IgD-negative memory B cell (primary cell): ENCODE data around the gene ZNF398. TPM values are rescaled to one million over a fixed set of nuclear protein-coding genes. Genes with fewer than 3 reads are reported as not detected.
"Not testable (repeated sequence)": the region's sequence is repeated elsewhere in the genome, so short reads cannot be mapped to it uniquely, and the experiment has no call there.

ENCODE experiments used
- H3K27ac Mint-ChIP-seq, 3 donors: one replicate each; pipeline ENCODE4 v1.8.0; 2020 to 2022; ENCODE audit warnings: mild to moderate bottlenecking in 3 of 3, mixed read lengths in 3 of 3, moderate library complexity in 1 of 3
- H3K27me3 Mint-ChIP-seq: one replicate; pipeline ENCODE4 v1.8.0; 2021; ENCODE audit warnings: mixed read lengths
- H3K36me3 Mint-ChIP-seq: one replicate; pipeline ENCODE4 v1.8.0; 2020; ENCODE audit warnings: mild to moderate bottlenecking, mixed read lengths
- H3K4me1 Mint-ChIP-seq, 3 donors: one replicate each; pipeline ENCODE4 v1.8.0; 2020 to 2022; ENCODE audit warnings: mixed read lengths in 3 of 3, mild to moderate bottlenecking in 1 of 3
- H3K4me3 Mint-ChIP-seq, 4 donors: one replicate each; pipeline ENCODE4 v1.8.0; 2020 to 2022; ENCODE audit warnings: mild to moderate bottlenecking in 4 of 4, mixed read lengths in 4 of 4, moderate library complexity in 3 of 4
- H3K9me3 Mint-ChIP-seq, 3 donors: one replicate each; pipeline ENCODE4 v1.8.0; 2020 to 2021; ENCODE audit warnings: mixed read lengths in 3 of 3, mild to moderate bottlenecking in 1 of 3
- polyA plus RNA-seq: library from polyadenylated mRNA; unstranded; fragments of 300-500 nt; fragmentation: Illumina TruSeq; gene quantifications from one replicate; pipeline ENCODE4 v1.2.3, GENCODE V29; 2021

ZNF398 gene
- polyA plus RNA-seq, 1 donor from 2014 or later, result 13.2 TPM

GRCh38 chr7:149136118-149136517 is 11.1 kb upstream of the ZNF398 start:
- no peak overlapping the region for H3K27ac Mint-ChIP-seq
- no peaks in the 10 kb centered on the region for H3K4me1 Mint-ChIP-seq

GRCh38 chr7:149140831-149141230 is 6.4 kb upstream of the ZNF398 start:
- Mint-ChIP-seq H3K27ac (no peak overlapping the region), H3K27me3 (no peaks in the 10 kb centered on the region), H3K36me3 (peaks cover 1% of the 10 kb centered on the region), H3K4me1 (peaks cover 6 to 14% (median 10%) of the 10 kb centered on the region in 3 donors), H3K9me3 (no peaks in the 10 kb centered on the region), H3K4me3 (no peak overlapping the region)

More at GRCh38 chr7:149136118-149136517, 11.1 kb upstream of the ZNF398 start:
- Mint-ChIP-seq H3K9me3 (no peaks in the 10 kb centered on the region), H3K36me3 (peaks cover 3% of the 10 kb centered on the region), H3K27me3 (no peaks in the 10 kb centered on the region), H3K4me3 (no peak overlapping the region)

GRCh38 chr7:149141893-149142292 is 5.4 kb upstream of the ZNF398 start:
- Mint-ChIP-seq H3K27me3 (no peaks in the 10 kb centered on the region), H3K27ac (no peak overlapping the region), H3K4me3 (no peak overlapping the region), H3K9me3 (no peaks in the 10 kb centered on the region), H3K4me1 (peaks cover 13 to 18% (median 13%) of the 10 kb centered on the region in 3 donors), H3K36me3 (peaks cover 1% of the 10 kb centered on the region)

DNA sequence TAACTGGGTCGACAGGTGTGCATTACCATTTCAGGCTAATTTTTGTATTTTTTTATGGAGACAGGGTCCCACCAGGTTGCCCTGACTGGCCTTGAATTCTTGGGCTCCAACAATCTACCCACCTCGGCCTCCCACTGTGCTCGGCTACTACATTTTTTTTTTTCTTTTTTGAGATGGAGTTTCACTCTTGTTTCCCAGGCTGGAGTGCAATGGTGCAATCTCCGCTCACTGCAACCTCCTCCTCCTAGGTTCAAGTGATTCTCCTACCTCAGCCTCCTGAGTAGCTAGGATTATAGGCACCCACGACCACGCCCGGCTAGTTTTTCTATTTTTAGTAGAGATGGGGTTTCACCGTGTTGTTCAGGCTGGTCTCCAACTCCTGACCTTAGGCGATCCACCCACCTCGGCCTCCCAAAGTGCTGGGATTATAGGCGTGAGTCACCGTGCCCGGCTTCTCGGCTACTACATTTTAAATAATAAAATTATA is 2.8 kb upstream of the ZNF398 start:
- H3K36me3 Mint-ChIP-seq, H3K27me3 Mint-ChIP-seq, H3K9me3 Mint-ChIP-seq: not testable (repeated sequence)
- Mint-ChIP-seq H3K4me1 (peaks cover 16 to 22% (median 20%) of the 10 kb centered on the region in 3 donors), H3K27ac (peak overlapping the region in 1 of 3 donors; percentile 12), H3K4me3 (peak overlapping the region in 1 of 4 donors; percentile 38)

DNA sequence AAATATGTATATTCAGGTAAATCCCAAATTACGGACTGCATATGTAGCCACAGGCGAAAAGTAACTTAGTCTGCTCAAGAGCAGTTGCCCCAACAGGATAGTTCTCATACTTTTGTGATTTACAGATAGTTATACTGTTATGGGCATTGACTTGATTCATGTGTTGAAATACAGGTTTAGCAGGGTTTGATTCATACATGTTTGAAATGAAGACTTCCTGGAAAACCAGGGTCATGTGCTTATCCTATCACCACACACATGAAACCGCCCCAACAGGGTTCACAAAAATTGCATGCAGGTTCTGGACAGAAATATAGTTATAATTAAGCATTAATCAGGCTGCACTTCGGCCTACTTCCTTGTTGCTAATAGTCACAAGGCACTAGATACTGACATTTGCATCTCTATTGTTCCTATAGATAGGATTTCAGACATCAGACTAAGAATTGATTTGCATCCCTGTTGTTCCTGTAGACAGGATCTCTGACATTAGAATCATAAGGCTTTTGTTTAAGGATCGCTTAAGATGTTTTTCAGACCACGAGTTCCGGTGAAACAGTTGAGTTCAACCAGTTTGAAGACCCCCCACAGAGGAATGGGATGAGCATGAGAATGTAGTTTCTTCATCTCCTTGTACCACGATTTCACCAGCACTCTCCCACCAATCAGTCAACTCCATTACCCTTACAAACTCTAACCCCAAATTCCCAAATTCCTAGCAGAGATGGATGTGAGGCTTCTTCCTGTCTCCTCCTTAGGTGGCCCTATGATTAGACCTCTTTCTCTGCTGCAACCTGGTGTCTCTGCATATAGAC is 2.0 kb upstream of the ZNF398 start:
- peak overlapping the region; percentile 95 to 99 (median 98) for H3K4me3 Mint-ChIP-seq
- H3K27me3 Mint-ChIP-seq, result no peaks in the 10 kb centered on the region
- H3K9me3 Mint-ChIP-seq, result no peaks in the 10 kb centered on the region
- H3K36me3 Mint-ChIP-seq, result peaks cover 1% of the 10 kb centered on the region
- H3K4me1 Mint-ChIP-seq, result peaks cover 16 to 25% (median 24%) of the 10 kb centered on the region in 3 donors
- peak overlapping the region; percentile 90 to 93 (median 90) for H3K27ac Mint-ChIP-seq

- H3K27ac Mint-ChIP-seq, result peak overlapping the region; percentile 74 to 90 (median 90)
- H3K36me3 Mint-ChIP-seq, result no peaks in the 10 kb centered on the region
- H3K4me3 Mint-ChIP-seq, result peak overlapping the region; percentile 90 to 99 (median 96)
- peaks cover 21 to 26% (median 24%) of the 10 kb centered on the region in 3 donors for H3K4me1 Mint-ChIP-seq
- no peaks in the 10 kb centered on the region for H3K27me3 Mint-ChIP-seq
- H3K9me3 Mint-ChIP-seq, result no peaks in the 10 kb centered on the region
Observed at GRCh38 chr7:149147752-149148653, 750 bp downstream of the ZNF398 start.

DNA sequence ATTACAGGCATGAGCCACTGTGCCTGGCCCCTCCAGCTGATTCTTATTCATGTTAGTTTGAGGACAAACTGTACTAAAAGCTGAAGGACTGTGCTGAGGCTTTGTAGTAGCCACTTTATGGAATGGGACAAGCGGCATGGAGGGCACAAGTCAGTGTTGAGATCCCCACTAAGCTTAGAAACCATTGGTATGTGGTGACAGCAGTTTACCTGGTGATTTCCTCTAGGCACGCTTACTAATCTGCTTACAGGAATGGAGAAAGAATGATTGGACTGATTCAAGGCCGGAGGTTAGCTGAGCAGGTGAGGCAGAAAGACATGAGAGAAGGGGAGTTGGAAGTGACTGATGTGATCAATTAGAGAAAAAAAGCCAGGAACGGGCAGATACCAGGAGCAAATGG is 3.7 kb downstream of the ZNF398 start:
- Mint-ChIP-seq H3K36me3 (peaks cover 5% of the 10 kb centered on the region), H3K27me3 (no peaks in the 10 kb centered on the region), H3K27ac (peak overlapping the region in 1 of 3 donors; percentile 82), H3K4me3 (peak overlapping the region in 1 of 4 donors; percentile 79), H3K9me3 (peaks cover 0 to 1% (median 0%) of the 10 kb centered on the region in 3 donors), H3K4me1 (peaks cover 17 to 22% (median 17%) of the 10 kb centered on the region in 3 donors)

- Mint-ChIP-seq H3K36me3 (peaks cover 10% of the 10 kb centered on the region), H3K9me3 (peaks cover 0 to 2% (median 0%) of the 10 kb centered on the region in 3 donors), H3K4me3 (no peak overlapping the region), H3K27me3 (no peaks in the 10 kb centered on the region), H3K27ac (no peak overlapping the region), H3K4me1 (peaks cover 12 to 23% (median 16%) of the 10 kb centered on the region in 3 donors)
Observed at GRCh38 chr7:149153346-149153745, 6.1 kb downstream of the ZNF398 start.

DNA sequence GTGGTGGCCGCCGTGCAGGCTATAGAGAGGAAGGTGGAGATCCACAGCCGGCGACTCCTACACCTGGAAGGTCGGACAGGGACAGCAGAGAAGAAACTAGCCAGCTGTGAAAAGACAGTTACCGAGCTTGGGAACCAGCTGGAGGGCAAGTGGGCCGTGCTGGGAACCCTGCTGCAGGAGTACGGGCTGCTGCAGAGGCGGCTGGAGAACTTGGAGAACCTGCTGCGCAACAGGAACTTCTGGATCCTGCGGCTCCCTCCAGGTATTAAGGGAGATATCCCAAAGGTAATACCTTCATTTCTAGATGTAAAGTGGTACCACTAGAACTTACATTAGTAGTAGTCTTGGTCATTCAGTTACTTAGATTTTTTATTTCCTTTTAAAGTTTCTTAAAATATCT is 6.8 kb downstream of the ZNF398 start:
- peaks cover 10% of the 10 kb centered on the region for H3K36me3 Mint-ChIP-seq
- peaks cover 9 to 20% (median 17%) of the 10 kb centered on the region in 3 donors for H3K4me1 Mint-ChIP-seq
- H3K27ac Mint-ChIP-seq, result peak overlapping the region in 1 of 3 donors; percentile 71
- H3K27me3 Mint-ChIP-seq, result no peaks in the 10 kb centered on the region
- H3K4me3 Mint-ChIP-seq, result no peak overlapping the region
- peaks cover 0 to 2% (median 0%) of the 10 kb centered on the region in 3 donors for H3K9me3 Mint-ChIP-seq

GRCh38 chr7:149156898-149157297 is 9.6 kb downstream of the ZNF398 start:
- Mint-ChIP-seq H3K4me1 (peaks cover 9 to 18% (median 17%) of the 10 kb centered on the region in 3 donors), H3K4me3 (no peak overlapping the region), H3K27ac (no peak overlapping the region), H3K36me3 (peaks cover 10% of the 10 kb centered on the region), H3K27me3 (no peaks in the 10 kb centered on the region), H3K9me3 (peaks cover 0 to 2% (median 0%) of the 10 kb centered on the region in 3 donors)

DNA sequence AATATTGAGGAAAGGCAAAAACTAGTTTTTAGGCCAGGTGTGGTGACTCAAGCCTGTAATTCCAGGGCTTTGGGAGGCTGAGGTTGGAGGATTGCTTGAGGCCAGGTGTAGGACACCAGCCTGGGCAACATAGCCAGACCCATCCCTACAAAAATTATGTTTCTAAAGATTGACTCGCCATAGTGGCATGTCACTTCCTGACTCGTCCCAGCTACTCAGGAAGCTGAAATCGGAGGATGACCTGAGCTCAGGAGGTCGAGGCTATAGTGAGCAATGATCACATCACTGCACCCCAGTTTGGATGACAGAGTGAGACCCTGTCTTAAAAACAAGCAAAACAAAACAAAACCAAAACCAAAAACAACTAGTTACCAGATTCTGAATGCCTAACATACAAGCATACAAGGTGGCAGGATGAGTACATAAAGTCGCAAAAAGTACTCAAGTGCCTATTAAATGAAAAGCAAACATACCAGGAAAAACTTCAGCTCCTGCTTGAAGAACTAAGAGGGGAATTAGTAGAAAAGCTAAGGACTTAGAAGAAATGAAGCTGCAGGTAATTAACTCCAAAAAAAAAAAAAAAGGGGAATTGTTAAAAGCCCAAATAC is 14.1 kb downstream of the ZNF398 start:
- Mint-ChIP-seq H3K27ac (peak overlapping the region in 2 of 3 donors; percentile 10 to 43), H3K4me3 (no peak overlapping the region), H3K36me3 (peaks cover 7% of the 10 kb centered on the region), H3K9me3 (no peaks in the 10 kb centered on the region), H3K4me1 (peaks cover 8 to 14% (median 9%) of the 10 kb centered on the region in 3 donors), H3K27me3 (no peaks in the 10 kb centered on the region)

GRCh38 chr7:149166142-149166541 is 18.9 kb downstream of the ZNF398 start:
- Mint-ChIP-seq H3K9me3 (no peaks in the 10 kb centered on the region), H3K27me3 (no peaks in the 10 kb centered on the region), H3K4me3 (no peak overlapping the region), H3K36me3 (peaks cover 1% of the 10 kb centered on the region), H3K27ac (peak overlapping the region in 1 of 3 donors; percentile 23), H3K4me1 (peaks cover 1 to 4% (median 4%) of the 10 kb centered on the region in 3 donors)

DNA sequence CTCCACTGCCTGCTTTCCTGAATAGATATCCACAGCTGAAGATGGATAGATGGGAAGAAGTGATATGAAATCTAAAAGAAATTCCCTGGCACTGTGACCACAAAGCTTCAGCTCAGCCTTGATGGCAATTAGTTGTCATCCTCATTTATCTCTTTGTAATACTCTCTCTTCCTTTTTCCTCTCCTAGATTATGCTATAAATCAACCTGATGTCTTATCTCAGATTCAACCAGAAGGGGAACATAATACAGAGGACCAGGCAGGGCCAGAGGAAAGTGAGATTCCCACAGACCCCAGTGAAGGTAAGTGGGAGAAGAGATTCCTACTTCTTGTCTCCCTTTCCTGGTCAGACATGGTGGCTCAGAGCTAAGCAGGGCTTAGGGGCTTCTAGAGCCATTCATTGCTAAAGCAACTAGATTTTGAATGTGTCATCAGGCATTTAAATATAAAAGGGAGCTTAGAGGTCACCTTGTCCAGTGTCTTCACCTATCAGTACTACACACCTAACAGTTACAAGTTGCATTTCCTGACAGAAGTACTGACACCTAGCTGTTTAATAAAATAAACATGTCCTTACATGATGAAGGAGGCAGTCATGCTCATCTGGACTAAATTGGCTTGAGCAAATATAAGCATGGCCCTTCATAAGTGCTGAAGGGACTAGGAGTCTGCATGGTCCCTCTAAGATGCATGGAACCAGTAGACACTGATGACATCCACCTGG is 19.5 kb downstream of the ZNF398 start:
- Mint-ChIP-seq H3K4me1 (peaks cover 0 to 4% (median 0%) of the 10 kb centered on the region in 3 donors), H3K27ac (peak overlapping the region in 1 of 3 donors; percentile 23), H3K36me3 (peaks cover 1% of the 10 kb centered on the region), H3K27me3 (no peaks in the 10 kb centered on the region), H3K4me3 (no peak overlapping the region), H3K9me3 (no peaks in the 10 kb centered on the region)
